Endothelial cell of umbilical vein (primary cell): Measurements from ENCODE around the gene ABCA7. TPM values are rescaled to one million over a fixed set of nuclear protein-coding genes. Genes with fewer than 3 reads are reported as not detected.

ENCODE experiments used
- BruUV-seq: library from RNA; stranded (reverse); fragments of 400-500 nt; replicated peaks from 2 replicates; lab custom pipeline; 2021; lab: Mats Ljungman, UMichigan
- CTCF ChIA-PET: fragments of 300-600, 350-600 bp; sonication (Branson Sonifier 250); formaldehyde crosslinking; loops from one replicate; lab custom pipeline; 2021; ENCODE audit warnings: antibody characterized with exemption, inconsistent platforms; lab: Charles Lee
- POLR2A ChIA-PET: fragments of 300-600, 350-600 bp; sonication (Branson Sonifier 250); formaldehyde crosslinking; loops from one replicate; lab custom pipeline; 2021; ENCODE audit warnings: antibody characterized with exemption, inconsistent platforms; lab: Charles Lee
- DNase-seq: peaks from one replicate; pipeline ENCODE4 v3.0.0-alpha.2; 2011; ENCODE audit warnings: low read depth, low spot score
- FAIRE-seq: peaks from 2 replicates; lab custom pipeline; 2011; peaks lifted over from hg19 to GRCh38; lab: Jason Lieb, UNC
- H2AFZ ChIP-seq: 2 replicates; pipeline ENCODE4 v1.6.0; 2012; ENCODE audit warnings: low read depth, low read length, control low read depth, inconsistent platforms
- H3K27ac ChIP-seq: 2 replicates; pipeline ENCODE4 v1.5.1; 2011; ENCODE audit warnings: low read depth, mild to moderate bottlenecking, control low read depth, low read length, moderate library complexity; ENCODE audit not compliant: insufficient read depth
- H3K27me3 ChIP-seq, 2 experiments: 2 replicates each; pipeline versions ENCODE4 v1.6.0 to v1.6.1; 2011; ENCODE audit warnings: low read length in 2 of 2, mixed read lengths in 1 of 2; ENCODE audit not compliant: control insufficient read depth in 2 of 2, insufficient read depth in 2 of 2
- H3K36me3 ChIP-seq, 2 experiments: 2 replicates in 1 of 2; 3 replicates in 1 of 2; pipeline ENCODE4 v1.5.1; 2011; ENCODE audit warnings: low read length in 2 of 2, mild to moderate bottlenecking in 1 of 2, moderate library complexity in 1 of 2; ENCODE audit not compliant: control insufficient read depth in 2 of 2, insufficient read depth in 2 of 2; ENCODE audit errors: extremely low read depth in 1 of 2
- H3K4me1 ChIP-seq: 3 replicates; pipeline ENCODE4 v1.5.1; 2011; ENCODE audit warnings: mild to moderate bottlenecking, low read length; ENCODE audit not compliant: control insufficient read depth, insufficient read depth; ENCODE audit errors: extremely low read depth
- H3K4me2 ChIP-seq: 2 replicates; pipeline ENCODE4 v1.6.1; 2011; ENCODE audit warnings: low read length, control low read depth, mixed read lengths; ENCODE audit not compliant: insufficient read depth
- H3K4me3 ChIP-seq, 3 experiments: fragments of 200-600 bp in 1 of 3; sonication (generic), shearing (Covaris generic) in 1 of 3; replicated peaks in 1 of 3; 2 replicates each; pipeline ENCODE4 v1.5.1; 2011 to 2016; ENCODE audit warnings: control low read depth in 3 of 3, low read length in 3 of 3, mild to moderate bottlenecking in 2 of 3, inconsistent platforms in 1 of 3, low read depth in 1 of 3, moderate library complexity in 1 of 3; ENCODE audit not compliant: insufficient read depth in 1 of 3
- H3K79me2 ChIP-seq: 2 replicates; pipeline ENCODE4 v1.6.0; 2012; ENCODE audit warnings: low read length, inconsistent platforms; ENCODE audit not compliant: control insufficient read depth, insufficient read depth
- H3K9ac ChIP-seq: replicated peaks from 2 replicates; pipeline ENCODE3; 2011; ENCODE audit warnings: low read length, control low read depth; ENCODE audit not compliant: insufficient read depth; ENCODE audit errors: extremely low read depth
- H3K9me1 ChIP-seq: replicated peaks from 3 replicates; pipeline ENCODE4 v1.6.0; 2011; ENCODE audit warnings: mild to moderate bottlenecking, low read length; ENCODE audit not compliant: control insufficient read depth, insufficient read depth; ENCODE audit errors: extremely low read depth
- H3K9me3 ChIP-seq: replicated peaks from 2 replicates; pipeline ENCODE4 v1.5.1; 2012; ENCODE audit warnings: low read length, inconsistent platforms; ENCODE audit not compliant: control insufficient read depth, insufficient read depth
- H4K20me1 ChIP-seq: replicated peaks from 2 replicates; pipeline ENCODE3; 2011; ENCODE audit warnings: mild to moderate bottlenecking, low read length; ENCODE audit not compliant: control insufficient read depth, insufficient read depth; ENCODE audit errors: extremely low read depth
- CTCF ChIP-seq, 2 donors: IDR thresholded peaks; 1 replicate in 1 of 2; 2 replicates in 1 of 2; pipeline ENCODE4 v1.5.1; 2011; ENCODE audit warnings: low read length in 2 of 2, mild to moderate bottlenecking in 2 of 2, moderate library complexity in 2 of 2, control low read depth in 1 of 2, inconsistent platforms in 1 of 2, low read depth in 1 of 2; ENCODE audit not compliant: insufficient read depth in 1 of 2; ENCODE audit errors: extremely low read depth in 1 of 2
- EZH2 ChIP-seq: IDR thresholded peaks from 2 replicates; pipeline ENCODE4 v1.6.1; 2012; ENCODE audit warnings: borderline replicate concordance, low read depth, mild to moderate bottlenecking, moderate library complexity, low read length, inconsistent platforms; ENCODE audit not compliant: severe bottlenecking
- FOS ChIP-seq: IDR thresholded peaks from 2 replicates; pipeline ENCODE4 v1.6.1; 2011; ENCODE audit warnings: mild to moderate bottlenecking, low read length, moderate library complexity, borderline replicate concordance; ENCODE audit not compliant: insufficient read depth
- GATA2 ChIP-seq: IDR thresholded peaks from 2 replicates; pipeline ENCODE4 v1.7.0; 2011; ENCODE audit warnings: low read depth, mild to moderate bottlenecking, moderate library complexity, mixed read lengths, low read length; ENCODE audit not compliant: insufficient read length, insufficient read depth
- JUN ChIP-seq: IDR thresholded peaks from 2 replicates; pipeline ENCODE4 v1.6.1; 2011; ENCODE audit warnings: borderline replicate concordance, low read depth; ENCODE audit not compliant: insufficient read length, insufficient read depth
- MAX ChIP-seq: IDR thresholded peaks from 2 replicates; pipeline ENCODE4 v1.6.1; 2011; ENCODE audit not compliant: insufficient read depth, insufficient read length
- MYC ChIP-seq: IDR thresholded peaks from one replicate; pipeline ENCODE4 v1.6.1; 2011; ENCODE audit warnings: mild to moderate bottlenecking, low read depth, low read length
- POLR2A ChIP-seq: IDR thresholded peaks from 2 replicates; pipeline ENCODE4 v1.6.1; 2012; ENCODE audit warnings: low read depth, mild to moderate bottlenecking, control low read depth, low read length
- POLR2AphosphoS5 ChIP-seq: IDR thresholded peaks from 2 replicates; pipeline ENCODE4 v1.6.1; 2012; ENCODE audit warnings: low read depth, mild to moderate bottlenecking, control low read depth, low read length, moderate library complexity; ENCODE audit not compliant: insufficient read depth
- dilution Hi-C: fragments of 300-500 bp; cut with MboI; formaldehyde crosslinking; loops from one replicate; pipeline ENCODE4 v1.15.0; 2019; ENCODE audit warnings: low sequenced_read_pairs; ENCODE audit not compliant: extremely low pct_ligation_motif_present
- intact Hi-C: fragments of 100-400 bp; cut with micrococcal nuclease; formaldehyde crosslinking; loops from one replicate; pipeline ENCODE4 v1.10.0; 2022
- polyA plus RNA-seq, 4 experiments: library from polyadenylated mRNA; depleted of rRNA in 3 of 4; stranded (reverse) in 3 of 4; unstranded in 1 of 4; fragments of >200 nt; gene quantifications; 2 replicates each; pipeline versions ENCODE4 v1.2.1 to v1.2.3, GENCODE V29; 2011 to 2012; ENCODE audit warnings: missing spikeins in 1 of 4
- total RNA-seq: library from RNA; stranded (reverse); gene quantifications from 2 replicates; pipeline ENCODE4 v1.2.3, GENCODE V29; 2021

Gene ABCA7
- total and polyA plus RNA-seq, 2 donors (not counting 3 experiments of a cell fraction or from before 2014, with no cell fraction given): 5.7 to 9.8 TPM

- no peaks in the 10 kb centered on the region for H3K9me1 ChIP-seq
- H3K9ac ChIP-seq: no peak overlapping the region
- H3K27me3 ChIP-seq: no peaks in the 10 kb centered on the region
- DNase-seq (no peak), FAIRE-seq (no peak)
- no peaks in the 10 kb centered on the region for H3K9me3 ChIP-seq
- H3K36me3 ChIP-seq: peaks cover 9 to 16% of the 10 kb centered on the region in 2 experiments
- H3K79me2 ChIP-seq: no peaks in the 10 kb centered on the region
- no peaks in the 10 kb centered on the region for H3K4me1 ChIP-seq
- no peak overlapping the region for H2AFZ ChIP-seq
- H4K20me1 ChIP-seq: no peaks in the 10 kb centered on the region
- intact Hi-C loops: no loop called here
- H3K27ac ChIP-seq: no peak overlapping the region
- dilution Hi-C loops: no loop called here
- BruUV-seq: no TSS peak
- CTCF ChIA-PET: interaction anchor here (0.9 to 1.7 kb wide), 2 partner anchors 21 to 28 kb away, joined by 3 to 4 read pairs; no protein-coding TSS in a partner anchor
- TF ChIP-seq MYC (no peak), FOS (no peak), GATA2 (no peak), MAX (no peak), POLR2A (peak; percentile 4), EZH2 (no peak), CTCF (IDR thresholded peaks at IDR 0.05; ENCODE audit: extremely low read depth in 1 of 2, insufficient read depth in 1 of 2, low read depth in 1 of 2, low read length in 2 of 2) (no peak), POLR2AphosphoS5 (no peak), JUN (no peak)
- POLR2A ChIA-PET: no interaction called here
- H3K4me2 ChIP-seq: no peak overlapping the region
- H3K4me3 ChIP-seq: no peak overlapping the region
Measured at GRCh38 chr19:1085676-1086442, 46.0 kb downstream of the ABCA7 start.
